ENCODE data around the gene JMJD6.
A peak's percentile ranks its signal among the peaks of the same experiment; 100 is the strongest.

DNA sequence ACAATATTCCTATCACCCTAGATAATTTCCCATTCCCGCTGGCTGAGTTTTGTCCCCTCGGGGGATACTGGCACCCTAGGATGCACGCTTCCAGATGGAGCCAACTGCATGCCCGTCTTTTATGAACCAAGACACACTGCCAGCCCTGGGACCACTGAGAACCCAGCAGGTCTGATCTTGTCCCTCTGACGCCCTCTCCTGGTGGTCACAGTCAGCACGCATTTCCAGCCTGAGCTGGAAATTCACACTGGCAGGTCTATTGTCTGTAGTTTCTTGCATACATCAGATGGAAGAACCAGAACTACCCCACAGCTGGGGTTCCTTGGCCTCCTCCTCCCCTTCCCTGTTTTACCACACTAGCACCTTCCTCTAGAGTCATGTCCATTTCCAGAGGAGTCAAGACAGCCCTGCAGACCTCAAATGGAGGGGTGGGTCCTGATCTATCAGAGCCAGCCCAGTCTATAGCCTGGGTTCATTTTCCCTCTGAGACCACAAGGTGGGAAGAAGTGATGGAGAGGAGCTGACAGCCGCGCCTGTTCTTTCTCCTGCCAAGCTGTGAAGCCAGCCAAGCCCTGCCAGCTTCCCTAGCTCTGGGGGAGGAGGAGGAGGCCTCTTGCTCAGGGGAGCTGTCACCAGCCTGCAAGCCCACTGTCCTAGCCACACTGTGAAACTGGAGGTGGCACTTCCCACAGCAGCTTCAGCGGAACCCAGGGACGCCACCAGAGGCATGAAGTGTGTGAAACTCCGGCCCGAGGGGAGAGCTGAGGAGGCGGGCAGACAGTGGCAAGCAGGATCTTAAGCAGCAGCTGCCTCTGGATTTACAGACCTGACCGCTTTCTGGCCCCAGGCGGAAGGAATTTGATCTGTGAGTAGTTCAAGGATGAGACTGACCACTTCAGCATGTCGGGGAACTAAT is 44.9 kb downstream of the JMJD6 start:
- TF ChIP-seq, protein P1, sequence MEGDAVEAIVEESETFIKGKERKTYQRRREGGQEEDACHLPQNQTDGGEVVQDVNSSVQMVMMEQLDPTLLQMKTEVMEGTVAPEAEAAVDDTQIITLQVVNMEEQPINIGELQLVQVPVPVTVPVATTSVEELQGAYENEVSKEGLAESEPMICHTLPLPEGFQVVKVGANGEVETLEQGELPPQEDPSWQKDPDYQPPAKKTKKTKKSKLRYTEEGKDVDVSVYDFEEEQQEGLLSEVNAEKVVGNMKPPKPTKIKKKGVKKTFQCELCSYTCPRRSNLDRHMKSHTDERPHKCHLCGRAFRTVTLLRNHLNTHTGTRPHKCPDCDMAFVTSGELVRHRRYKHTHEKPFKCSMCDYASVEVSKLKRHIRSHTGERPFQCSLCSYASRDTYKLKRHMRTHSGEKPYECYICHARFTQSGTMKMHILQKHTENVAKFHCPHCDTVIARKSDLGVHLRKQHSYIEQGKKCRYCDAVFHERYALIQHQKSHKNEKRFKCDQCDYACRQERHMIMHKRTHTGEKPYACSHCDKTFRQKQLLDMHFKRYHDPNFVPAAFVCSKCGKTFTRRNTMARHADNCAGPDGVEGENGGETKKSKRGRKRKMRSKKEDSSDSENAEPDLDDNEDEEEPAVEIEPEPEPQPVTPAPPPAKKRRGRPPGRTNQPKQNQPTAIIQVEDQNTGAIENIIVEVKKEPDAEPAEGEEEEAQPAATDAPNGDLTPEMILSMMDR (IDR thresholded peaks at IDR 0.05) = peak; percentile 80 to 81
- TF ChIP-seq POLR2AphosphoS5 (IDR thresholded peaks at IDR 0.05) (no peak), POLR2A (IDR thresholded peaks at IDR 0.05) (no peak)
